ENCODE results near the gene ST6GAL1. TPM values are rescaled to one million over a fixed set of nuclear protein-coding genes. Genes with fewer than 3 reads are reported as not detected.

The ST6GAL1 gene
- total and polyA plus RNA-seq, 2 of the 13 experiments (the other 11 are each of a cell fraction or from before 2014, with no cell fraction given): 79.9 to 164 TPM

DNA sequence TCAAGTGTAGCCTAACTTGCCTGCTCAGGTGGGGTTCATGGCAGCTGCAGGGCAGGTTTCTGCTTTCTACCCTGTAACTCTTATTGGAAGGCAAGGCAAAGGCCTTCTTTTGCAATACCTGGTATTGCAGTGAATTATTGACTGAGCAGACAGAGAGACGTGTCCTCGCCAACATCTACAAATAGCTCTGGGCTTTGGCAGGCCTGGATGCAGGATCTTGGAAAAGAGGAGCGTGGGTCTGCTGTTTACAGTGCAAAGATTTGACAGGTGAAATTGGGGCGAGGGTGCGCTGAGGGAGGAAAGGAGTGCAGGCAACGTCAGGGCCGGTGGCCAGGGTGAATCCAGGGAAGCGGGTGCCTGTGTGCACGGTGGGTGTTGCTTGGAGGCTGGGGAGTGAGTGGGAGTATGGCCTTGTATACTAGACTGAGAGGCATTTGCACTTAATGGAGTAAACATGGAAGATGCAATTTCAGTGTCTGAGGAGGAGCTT lies 44.5 kb downstream of the ST6GAL1 start (continued):
- TF ChIP-seq, protein P1, sequence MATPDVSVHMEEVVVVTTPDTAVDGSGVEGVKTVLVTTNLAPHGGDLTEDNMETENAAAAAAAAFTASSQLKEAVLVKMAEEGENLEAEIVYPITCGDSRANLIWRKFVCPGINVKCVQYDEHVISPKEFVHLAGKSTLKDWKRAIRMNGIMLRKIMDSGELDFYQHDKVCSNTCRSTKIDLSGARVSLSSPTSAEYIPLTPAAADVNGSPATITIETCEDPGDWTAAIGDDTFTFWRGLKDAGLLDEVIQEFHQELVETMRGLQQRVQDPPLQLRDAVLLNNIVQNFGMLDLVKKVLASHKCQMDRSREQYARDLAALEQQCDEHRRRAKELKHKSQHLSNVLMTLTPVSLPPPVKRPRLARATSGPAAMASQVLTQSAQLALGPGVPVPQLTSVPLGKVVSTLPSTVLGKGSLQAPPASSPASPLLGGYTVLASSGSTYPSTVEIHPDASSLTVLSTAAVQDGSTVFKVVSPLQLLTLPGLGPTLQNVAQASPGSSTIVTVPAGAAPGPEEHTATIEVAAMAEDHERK (CRISPR knock-in tag; IDR thresholded peaks at IDR 0.05; ENCODE audit: low read depth): no peak
- TF ChIP-seq, protein P2, sequence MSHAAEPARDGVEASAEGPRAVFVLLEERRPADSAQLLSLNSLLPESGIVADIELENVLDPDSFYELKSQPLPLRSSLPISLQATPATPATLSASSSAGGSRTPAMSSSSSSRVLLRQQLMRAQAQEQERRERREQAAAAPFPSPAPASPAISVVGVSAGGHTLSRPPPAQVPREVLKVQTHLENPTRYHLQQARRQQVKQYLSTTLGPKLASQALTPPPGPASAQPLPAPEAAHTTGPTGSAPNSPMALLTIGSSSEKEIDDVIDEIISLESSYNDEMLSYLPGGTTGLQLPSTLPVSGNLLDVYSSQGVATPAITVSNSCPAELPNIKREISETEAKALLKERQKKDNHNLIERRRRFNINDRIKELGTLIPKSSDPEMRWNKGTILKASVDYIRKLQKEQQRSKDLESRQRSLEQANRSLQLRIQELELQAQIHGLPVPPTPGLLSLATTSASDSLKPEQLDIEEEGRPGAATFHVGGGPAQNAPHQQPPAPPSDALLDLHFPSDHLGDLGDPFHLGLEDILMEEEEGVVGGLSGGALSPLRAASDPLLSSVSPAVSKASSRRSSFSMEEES (CRISPR knock-in tag; IDR thresholded peaks at IDR 0.05): peak; percentile 41; the same call in 1 of the 2 replicates
- TF ChIP-seq, protein P3, sequence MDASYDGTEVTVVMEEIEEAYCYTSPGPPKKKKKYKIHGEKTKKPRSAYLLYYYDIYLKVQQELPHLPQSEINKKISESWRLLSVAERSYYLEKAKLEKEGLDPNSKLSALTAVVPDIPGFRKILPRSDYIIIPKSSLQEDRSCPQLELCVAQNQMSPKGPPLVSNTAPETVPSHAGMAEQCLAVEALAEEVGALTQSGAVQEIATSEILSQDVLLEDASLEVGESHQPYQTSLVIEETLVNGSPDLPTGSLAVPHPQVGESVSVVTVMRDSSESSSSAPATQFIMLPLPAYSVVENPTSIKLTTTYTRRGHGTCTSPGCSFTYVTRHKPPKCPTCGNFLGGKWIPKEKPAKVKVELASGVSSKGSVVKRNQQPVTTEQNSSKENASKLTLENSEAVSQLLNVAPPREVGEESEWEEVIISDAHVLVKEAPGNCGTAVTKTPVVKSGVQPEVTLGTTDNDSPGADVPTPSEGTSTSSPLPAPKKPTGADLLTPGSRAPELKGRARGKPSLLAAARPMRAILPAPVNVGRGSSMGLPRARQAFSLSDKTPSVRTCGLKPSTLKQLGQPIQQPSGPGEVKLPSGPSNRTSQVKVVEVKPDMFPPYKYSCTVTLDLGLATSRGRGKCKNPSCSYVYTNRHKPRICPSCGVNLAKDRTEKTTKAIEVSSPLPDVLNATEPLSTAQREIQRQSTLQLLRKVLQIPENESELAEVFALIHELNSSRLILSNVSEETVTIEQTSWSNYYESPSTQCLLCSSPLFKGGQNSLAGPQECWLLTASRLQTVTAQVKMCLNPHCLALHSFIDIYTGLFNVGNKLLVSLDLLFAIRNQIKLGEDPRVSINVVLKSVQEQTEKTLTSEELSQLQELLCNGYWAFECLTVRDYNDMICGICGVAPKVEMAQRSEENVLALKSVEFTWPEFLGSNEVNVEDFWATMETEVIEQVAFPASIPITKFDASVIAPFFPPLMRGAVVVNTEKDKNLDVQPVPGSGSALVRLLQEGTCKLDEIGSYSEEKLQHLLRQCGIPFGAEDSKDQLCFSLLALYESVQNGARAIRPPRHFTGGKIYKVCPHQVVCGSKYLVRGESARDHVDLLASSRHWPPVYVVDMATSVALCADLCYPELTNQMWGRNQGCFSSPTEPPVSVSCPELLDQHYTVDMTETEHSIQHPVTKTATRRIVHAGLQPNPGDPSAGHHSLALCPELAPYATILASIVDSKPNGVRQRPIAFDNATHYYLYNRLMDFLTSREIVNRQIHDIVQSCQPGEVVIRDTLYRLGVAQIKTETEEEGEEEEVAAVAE (CRISPR knock-in tag; IDR thresholded peaks at IDR 0.05; ENCODE audit: borderline replicate concordance): peak; percentile 67; the same call in 1 of the 2 replicates
- TF ChIP-seq SMAD3 (CRISPR knock-in tag; IDR thresholded peaks at IDR 0.05) (peak; percentile 75), RCOR2 (CRISPR knock-in tag; IDR thresholded peaks at IDR 0.05) (peak; percentile 93), CREM (IDR thresholded peaks at IDR 0.05) (peak; percentile 66; the same call in 1 of the 2 replicates), CREM (CRISPR knock-in tag; IDR thresholded peaks at IDR 0.05) (no peak), TRIM24 (CRISPR knock-in tag; IDR thresholded peaks at IDR 0.05) (0 out of 2 replicates have a peak, but pooled peaks have one; percentile 22)
- TF ChIP-seq, protein P4, sequence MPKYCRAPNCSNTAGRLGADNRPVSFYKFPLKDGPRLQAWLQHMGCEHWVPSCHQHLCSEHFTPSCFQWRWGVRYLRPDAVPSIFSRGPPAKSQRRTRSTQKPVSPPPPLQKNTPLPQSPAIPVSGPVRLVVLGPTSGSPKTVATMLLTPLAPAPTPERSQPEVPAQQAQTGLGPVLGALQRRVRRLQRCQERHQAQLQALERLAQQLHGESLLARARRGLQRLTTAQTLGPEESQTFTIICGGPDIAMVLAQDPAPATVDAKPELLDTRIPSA (CRISPR knock-in tag; IDR thresholded peaks at IDR 0.05; ENCODE audit: borderline replicate concordance): no peak
- TF ChIP-seq, protein P5, sequence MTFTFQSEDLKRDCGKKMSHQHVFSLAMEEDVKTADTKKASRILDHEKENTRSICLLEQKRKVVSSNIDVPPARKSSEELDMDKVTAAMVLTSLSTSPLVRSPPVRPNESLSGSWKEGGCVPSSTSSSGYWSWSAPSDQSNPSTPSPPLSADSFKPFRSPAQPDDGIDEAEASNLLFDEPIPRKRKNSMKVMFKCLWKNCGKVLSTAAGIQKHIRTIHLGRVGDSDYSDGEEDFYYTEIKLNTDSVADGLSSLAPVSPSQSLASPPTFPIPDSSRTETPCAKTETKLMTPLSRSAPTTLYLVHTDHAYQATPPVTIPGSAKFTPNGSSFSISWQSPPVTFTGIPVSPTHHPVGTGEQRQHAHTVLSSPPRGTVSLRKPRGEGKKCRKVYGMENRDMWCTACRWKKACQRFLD (CRISPR knock-in tag; IDR thresholded peaks at IDR 0.05; ENCODE audit: borderline replicate concordance): no peak
- TF ChIP-seq, protein P6, sequence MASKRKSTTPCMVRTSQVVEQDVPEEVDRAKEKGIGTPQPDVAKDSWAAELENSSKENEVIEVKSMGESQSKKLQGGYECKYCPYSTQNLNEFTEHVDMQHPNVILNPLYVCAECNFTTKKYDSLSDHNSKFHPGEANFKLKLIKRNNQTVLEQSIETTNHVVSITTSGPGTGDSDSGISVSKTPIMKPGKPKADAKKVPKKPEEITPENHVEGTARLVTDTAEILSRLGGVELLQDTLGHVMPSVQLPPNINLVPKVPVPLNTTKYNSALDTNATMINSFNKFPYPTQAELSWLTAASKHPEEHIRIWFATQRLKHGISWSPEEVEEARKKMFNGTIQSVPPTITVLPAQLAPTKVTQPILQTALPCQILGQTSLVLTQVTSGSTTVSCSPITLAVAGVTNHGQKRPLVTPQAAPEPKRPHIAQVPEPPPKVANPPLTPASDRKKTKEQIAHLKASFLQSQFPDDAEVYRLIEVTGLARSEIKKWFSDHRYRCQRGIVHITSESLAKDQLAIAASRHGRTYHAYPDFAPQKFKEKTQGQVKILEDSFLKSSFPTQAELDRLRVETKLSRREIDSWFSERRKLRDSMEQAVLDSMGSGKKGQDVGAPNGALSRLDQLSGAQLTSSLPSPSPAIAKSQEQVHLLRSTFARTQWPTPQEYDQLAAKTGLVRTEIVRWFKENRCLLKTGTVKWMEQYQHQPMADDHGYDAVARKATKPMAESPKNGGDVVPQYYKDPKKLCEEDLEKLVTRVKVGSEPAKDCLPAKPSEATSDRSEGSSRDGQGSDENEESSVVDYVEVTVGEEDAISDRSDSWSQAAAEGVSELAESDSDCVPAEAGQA (IDR thresholded peaks at IDR 0.05; ENCODE audit: low read depth): peak; percentile 48; the same call in 1 of the 2 replicates
- TF ChIP-seq, protein P6 (CRISPR knock-in tag; IDR thresholded peaks at IDR 0.05; ENCODE audit: borderline replicate concordance): no peak

All from HepG2 (cell line).